Amniotic stem cell (primary cell): ENCODE measurements around the gene PEX3.

ENCODE experiments used
- DNase-seq: peaks from one replicate; lab custom pipeline; 2025; lab: John Stamatoyannopoulos, UW

PEX3 gene, protein sequence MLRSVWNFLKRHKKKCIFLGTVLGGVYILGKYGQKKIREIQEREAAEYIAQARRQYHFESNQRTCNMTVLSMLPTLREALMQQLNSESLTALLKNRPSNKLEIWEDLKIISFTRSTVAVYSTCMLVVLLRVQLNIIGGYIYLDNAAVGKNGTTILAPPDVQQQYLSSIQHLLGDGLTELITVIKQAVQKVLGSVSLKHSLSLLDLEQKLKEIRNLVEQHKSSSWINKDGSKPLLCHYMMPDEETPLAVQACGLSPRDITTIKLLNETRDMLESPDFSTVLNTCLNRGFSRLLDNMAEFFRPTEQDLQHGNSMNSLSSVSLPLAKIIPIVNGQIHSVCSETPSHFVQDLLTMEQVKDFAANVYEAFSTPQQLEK

DNA sequence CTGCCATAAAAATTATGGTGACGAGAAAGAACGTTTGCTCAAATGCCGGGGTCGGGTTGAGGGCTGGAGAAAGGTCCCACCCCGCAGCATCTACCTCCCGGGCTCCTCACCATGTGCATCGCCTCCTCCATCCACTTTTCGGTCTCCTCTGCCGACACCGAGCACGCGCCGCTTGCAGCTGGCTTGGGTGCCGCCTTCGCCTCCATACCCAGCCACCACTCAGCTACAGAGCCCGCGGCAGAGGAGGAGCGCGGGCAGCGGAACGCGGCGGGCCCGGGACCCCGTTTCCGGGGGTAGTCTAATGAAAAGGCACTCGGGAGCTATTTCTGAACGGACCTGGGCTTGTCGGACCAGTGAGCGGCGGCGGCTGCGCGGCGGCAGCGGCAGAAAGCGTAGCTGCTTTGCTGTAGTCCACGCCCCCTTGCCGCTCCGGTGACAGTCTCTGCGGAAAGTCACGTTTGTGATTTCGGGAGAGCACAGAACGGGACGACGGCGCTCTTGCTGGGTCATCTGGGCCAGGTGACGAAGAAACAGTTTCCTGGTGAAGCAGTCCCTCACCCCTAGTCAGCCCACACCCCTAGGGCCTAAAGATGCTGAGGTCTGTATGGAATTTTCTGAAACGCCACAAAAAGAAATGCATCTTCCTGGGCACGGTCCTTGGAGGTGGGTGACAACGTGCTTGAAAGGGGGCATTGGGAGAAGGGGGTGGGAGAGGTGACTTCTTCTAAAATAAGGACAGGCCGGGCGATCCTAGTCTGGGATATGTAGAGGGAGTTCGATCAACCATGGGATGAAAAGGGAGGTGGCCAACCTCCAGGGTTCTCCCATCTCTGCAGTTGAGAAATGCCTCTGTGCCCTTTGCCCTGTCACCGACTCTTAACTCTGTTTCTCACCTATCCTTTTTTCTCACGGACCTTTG lies at the start of gene PEX3, which contains the start of gene ADAT2:
Gene PEX3, plus strand, starts transcription at position 353 of the 919 bp plus-strand sequence. Its CDS starts 238 bp downstream, at position 591.
Gene ADAT2, minus strand, starts transcription at position 243 of the 919 bp plus-strand sequence. Its CDS starts 37 bp downstream, at position 206.
- peak; percentile 88 for DNase-seq

DNA sequence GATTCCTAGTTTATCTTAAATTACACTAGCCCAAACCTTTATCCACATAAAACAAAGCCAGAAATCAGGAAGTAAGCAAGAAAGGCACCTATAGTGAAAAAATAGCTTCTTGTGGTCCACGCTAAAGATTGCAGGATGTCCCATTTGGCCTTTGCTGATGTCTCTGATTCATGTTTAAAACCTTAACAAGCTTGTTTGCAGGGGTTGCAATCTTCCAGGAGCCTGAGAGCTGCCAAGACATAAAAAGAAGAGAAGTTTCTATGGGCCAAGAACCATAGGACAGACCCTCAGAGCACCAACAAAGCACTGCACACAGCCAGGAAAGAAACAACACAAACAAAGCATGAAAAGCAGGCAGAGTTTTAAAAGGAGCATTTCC lies 49.5 kb upstream of the PEX3 start:
- no peak for DNase-seq

DNA sequence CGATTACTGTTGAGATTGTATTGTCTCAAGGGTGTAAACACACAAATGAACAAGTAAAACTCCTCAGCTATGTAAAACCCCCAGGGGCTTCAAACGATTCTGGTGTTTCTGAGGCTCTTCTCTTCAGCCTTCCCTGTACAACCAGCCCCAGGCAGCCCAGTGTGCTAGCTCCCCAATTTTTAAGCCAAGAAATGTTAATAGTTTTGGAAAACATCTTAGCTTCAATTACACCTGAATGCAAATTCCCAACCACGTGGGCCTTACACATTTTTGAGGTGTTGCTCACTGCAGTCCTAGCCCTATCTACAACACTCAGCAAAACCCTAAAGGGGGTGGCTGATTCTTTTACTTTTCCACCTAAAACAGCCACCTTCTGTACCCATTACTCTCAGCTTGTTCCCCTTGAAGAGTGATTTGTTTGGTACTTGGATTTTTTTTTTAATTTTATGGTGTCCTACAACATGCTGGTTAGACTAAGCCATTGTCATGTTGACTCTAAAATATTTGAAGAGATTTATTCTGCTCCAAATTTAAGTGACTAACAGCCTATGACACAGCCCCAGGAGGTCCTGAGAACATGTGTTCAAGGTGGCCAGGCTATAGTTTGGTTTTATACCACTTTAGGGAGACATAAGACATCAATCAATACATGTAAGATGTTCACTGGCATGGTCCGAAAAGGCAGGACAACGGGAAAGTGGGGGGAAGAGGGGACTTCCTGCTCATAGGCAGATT lies 48.8 kb upstream of the PEX3 start:
- no peak for DNase-seq

DNA sequence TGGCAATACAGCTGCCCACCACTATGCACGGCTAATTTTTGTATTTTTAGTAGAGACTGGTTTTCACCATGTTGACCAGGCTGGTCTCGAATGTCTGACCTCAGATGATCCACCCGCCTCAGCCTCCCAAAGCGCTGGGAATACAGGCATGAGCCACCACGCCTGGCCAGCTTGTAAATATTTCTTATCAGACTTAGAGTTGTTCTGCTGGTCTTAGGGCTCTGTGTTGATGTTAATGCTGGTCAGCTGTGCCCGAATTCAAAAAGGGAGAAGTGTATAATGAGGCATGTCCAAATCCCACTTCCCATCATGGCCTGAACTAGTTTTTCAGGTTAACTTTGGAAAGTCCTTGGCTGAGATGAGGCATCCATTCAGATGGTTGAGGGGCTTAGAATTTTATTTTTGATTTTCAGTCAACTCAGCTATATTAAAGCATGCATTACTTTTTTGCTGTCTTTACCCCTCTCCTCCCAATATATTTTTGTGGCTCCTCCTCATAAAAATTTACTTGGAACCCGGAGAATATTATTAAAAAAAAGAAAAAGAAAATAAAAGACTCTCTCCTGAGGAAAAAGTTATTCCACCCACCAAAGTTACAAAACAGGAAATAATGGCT lies 47.8 kb upstream of the PEX3 start:
- no peak for DNase-seq

DNA sequence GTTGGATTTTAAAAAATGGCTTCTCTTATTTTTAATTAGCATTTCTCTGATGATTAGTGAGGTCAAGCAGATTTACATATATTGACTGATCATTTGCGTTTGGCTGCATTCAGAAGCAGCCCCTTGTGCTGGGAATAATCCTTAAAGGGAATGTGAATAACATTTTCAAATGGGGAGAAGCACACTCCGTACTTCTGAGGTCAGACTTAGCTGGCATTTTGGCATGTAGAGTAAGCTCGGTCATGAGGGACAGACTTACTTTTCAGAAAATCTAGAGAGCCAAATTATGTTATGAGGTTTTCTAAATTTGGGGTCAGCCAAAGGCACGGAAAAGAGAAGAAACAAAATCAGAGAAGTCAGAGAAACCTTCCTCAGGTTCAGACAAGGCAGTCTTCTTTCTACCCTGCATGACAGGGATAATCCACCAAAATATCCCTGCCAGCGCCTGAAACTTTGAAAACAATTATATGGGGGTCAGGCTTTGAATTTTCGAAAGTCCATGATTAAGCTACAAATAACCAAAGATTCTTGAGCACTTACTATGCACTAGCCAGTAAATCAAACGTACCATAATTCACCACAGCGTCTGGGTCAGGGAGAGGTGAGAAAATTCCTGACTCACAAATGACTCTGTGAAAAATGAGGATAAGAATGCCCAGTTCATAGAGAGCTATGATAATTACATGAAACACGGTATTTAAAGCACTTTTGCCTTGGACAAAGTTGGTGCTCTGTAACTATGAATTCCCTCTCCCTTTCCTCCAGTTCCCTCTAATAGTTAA lies 45.0 kb upstream of the PEX3 start:
- no peak for DNase-seq

DNA sequence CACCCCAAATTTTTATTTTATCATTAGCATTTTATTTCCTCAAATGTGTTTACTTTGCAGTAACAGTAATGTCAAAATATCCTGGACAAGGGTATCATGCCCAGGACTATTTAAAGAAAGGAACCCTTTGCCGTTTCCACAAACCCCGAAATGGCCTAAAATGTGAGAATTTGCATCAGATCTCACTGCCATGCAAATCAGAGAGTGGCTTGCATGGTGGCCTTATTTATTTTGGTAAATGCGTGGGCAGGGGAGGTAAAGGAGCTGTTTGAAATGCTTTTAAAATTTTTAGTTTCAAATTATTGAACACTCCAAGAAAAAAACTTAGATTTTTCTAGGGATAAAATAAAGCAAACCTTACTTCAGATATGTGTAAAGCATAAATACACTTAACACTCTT lies 43.9 kb upstream of the PEX3 start:
- DNase-seq: no peak

DNA sequence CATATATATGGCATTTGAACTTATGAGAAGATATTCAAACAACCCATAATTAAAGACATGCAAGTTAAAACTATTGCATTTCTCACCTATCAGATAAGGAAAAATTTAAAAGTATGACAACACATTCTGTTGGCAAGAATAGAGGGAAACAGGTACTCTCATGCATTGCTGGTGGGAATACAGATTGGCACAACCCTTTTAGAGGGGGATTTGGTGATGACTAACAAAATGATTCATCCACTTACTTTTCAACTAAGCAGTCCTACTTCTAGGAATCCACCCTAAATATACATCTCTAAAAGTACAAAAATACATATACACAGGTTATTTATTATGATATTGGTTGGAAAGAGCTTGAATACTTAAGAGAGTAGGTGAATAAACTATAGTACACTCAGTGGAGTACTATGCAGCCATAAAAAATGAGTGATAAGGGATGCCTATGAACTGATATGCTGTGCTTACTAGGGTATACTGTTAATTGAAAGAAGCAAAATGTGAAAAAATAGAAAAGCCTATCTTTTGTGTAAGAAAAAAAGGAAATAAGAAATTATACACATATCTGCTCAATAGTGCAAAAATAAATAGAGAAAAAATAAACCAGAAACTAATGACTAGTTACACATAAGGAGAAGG lies 42.3 kb upstream of the PEX3 start:
- DNase-seq: no peak

DNA sequence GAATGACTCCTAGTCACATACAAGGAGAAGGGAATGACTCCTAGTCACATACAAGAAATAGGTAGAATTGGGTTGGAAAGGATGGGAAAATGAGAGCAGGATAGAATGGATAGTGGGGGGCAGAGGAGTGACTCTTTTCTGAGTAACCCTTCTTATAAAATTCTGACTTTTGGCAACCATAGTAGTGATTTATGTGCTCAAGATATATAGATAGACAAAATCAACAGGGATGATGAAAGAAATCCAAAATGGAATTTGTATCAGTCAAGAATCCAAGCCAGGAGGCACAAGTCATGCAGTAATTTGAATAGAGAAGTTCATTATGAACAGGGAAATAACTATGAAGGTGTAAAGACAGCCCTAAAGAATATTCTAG lies 41.8 kb upstream of the PEX3 start:
- no peak for DNase-seq

DNA sequence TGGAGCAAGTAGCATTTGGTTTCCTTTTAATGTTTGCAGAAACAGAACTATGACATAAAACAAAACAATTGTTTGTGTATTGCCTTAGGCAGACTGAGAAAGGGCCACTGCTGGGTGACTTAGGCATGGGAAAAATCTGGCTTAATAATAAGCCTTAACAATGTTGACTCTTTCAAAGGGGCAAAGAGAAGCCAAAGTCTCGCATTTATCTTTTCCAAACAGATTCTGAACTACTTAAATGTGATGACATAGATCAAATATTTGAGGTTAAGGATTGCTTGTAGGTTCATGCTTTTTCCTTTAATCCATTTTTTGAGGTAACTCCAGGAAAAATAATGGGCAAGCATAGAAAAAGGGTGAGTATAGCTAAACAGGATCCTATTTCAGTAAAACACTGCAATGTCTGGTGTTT lies 39.7 kb upstream of the PEX3 start:
- no peak for DNase-seq

DNA sequence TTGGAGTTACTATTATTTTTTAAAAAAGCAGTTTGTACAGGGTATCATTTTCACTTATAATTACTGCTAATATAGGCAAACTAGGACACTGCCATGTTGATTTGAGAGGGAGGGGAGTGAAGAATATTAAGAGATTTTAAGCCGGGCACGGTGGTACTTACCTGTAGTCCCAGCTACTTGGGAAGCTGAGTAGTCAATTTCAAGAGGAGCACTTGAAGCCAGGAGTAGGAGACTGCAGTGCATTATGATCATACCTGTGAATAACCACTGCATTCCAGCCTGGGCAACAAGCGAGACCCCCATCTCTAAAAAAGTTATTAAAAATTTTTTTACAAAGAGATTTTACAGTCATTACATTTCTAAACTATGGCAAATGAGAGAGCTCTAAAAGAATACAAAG lies 35.8 kb upstream of the PEX3 start:
- no peak for DNase-seq

DNA sequence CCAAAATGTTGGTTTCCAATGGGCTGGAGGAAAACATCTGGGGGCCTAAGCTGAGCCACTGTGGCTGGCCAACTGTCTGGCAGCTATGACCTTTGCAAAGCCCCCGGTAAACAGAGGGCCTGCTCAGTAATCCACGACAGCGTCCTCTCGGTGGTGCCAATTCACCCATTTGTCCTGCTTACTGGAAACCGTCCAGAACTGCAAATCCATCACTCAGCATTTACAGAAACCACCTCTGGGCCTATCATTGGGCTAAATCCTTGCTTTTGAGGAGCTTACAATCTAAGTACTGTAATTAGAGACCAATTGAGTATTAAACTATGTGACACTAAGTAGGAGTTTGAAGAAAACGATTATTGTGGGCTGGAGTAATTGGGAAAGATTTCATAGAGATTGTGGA lies 31.1 kb upstream of the PEX3 start:
- DNase-seq: no peak

DNA sequence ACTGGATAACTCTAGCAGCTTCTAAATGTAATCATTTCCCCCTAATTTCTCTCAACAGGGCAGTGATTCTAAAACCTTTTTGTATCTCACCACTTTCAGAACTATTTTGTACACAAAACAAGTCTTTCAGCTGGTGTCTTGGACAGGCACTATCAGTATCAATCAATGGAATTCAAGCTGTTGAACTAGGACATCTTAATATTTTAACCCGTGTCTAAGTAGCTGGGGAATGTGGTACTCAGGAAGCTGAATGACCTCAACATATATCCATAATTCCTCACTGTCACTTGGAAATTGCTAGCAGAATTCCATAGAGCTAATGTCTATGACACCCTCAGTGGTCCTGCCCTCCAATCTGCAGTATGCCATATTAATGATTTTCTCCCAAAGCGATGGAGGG lies 24.6 kb upstream of the PEX3 start:
- no peak for DNase-seq

DNA sequence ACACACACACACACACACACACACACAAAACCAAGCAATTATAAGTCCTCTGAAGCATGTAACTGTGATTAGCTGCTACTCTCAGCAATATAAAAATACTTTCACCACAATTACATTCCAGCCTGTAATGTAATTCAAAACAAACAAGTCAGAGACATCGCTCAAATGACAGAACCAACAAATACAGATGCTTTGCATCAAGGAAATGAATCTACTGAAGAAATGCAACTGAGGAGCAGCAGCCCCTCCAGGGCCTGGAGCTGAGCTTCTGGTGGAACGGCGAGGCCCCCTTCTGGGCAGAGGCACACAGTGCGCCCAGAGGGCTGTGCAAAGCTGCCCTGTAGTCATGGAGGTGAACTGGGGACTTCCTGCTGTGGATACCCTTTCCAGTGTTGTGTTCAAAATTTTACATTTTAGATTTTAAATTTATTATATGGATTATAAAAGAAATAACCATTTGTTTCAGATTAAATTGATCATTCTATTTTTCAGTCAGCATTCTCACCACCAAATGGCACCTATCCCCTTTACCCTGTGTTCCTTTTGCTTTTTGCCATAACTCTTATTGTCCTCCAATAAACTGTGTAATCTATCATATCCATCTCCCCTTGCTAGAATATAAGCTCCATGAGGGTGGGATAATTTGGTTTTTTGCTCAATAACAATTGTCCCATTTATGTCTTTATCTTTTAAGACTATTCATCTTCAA lies 23.3 kb upstream of the PEX3 start:
- peak; percentile 82 for DNase-seq

DNA sequence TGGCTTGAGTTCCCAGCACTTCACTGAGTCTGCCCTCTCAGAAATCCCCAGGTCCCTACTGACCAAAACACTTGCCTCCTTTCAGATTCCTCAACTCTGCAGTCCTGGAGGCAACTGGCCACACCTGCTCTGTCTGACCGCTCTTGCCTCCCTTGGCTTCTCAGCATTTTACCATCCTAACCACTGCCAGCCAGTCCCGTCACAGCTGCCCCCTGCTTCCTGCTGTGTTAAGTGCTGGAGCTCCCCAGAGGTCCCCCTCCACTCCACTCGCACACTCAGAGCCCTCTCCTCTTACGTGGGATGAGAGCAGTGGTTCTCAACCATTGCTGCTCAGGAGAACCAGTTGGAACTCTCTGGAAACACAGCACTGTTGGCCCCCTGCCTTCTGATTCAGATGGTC lies 20.6 kb upstream of the PEX3 start:
- no peak for DNase-seq

DNA sequence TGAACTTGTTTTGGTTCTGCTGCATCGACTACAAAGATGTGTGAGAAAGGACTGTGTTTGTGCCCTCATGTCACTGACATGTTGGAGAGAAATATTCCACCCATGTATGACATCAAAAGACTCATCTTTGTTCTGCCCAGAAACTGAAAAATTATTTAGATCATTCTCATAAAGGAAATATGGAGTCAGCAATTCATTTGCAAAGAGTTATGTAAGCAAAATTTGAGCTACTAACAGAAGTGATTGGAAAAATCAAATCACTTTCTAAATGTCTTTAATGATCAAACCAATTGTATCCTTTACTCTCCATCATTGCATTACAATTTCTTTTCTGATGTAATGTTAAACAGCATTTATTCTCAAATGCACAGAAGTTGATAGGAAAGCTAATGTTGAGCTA lies 19.4 kb upstream of the PEX3 start:
- DNase-seq: no peak

DNA sequence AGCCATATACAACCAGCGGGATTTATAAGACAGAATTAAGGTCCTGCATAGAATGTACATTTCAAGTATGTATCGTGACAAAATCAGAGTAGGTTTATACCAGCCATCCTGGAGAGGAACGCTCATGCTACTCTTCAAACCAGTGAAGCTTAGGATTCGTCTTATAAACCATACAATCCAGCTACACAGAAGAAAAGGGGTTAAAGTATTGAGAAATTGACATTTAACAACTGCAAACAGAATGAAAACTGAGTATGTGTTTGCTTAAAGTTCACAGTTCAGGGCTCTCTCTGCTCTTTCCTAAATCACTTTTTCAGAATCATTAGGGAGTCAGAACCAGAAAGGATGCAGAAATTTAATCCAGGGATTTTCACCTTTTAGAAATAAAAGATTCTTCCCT lies 18.0 kb upstream of the PEX3 start:
- no peak for DNase-seq

DNA sequence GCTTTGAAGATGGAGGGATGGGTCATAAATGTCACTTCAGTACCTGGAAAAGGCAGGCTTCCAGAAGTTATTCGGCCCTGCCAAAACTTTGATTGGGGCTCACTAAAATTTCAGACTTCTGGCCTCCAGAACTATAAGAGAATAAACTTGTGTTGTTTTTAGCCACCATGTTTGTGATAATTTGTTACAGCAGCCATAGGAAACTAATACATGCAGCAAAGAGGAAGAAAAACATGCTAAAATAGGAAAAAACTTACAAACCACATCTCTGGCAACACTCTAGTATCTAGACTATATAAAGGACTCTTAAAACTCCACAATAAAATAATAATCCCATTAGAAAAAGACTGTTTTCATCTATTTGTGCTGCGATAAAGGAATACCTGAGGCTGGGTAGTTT lies 9.6 kb upstream of the PEX3 start:
- no peak for DNase-seq

DNA sequence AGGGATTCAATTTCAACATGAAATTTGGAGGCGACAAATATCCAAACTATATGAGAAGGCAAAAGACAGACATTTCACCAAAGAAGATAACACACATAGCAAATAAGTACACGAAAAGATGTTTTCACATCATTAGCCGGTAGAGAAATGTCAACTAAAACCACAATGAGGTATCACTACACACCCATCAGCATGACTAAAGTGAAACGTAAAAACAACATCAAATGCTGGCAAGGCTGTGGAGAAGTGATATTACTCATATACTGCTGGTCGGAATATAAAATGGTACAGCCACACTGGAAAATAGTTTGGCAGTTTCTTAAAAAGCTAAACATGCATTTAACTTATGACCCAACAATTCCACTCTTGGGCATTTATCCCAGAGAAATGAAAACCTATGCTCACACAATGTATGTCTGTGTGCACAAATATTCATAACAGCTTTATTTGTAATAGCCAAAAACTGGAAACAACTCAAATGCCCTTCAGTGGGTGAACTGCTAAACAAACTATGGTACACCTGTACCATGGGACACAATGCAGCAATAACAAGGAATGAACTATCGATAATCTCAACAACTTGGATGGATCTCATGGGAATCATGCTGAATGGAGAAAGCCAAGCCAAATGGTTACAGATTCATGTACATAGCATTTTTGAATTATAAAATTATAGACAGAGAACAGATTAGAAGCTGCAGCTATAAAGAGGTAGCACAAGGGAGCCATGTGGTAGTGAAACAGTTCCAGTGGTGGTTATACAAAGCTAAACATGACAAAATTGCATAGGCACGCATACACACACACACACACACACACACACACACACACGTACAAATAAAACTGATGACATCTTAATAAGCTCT lies 8.7 kb upstream of the PEX3 start:
- no peak for DNase-seq

DNA sequence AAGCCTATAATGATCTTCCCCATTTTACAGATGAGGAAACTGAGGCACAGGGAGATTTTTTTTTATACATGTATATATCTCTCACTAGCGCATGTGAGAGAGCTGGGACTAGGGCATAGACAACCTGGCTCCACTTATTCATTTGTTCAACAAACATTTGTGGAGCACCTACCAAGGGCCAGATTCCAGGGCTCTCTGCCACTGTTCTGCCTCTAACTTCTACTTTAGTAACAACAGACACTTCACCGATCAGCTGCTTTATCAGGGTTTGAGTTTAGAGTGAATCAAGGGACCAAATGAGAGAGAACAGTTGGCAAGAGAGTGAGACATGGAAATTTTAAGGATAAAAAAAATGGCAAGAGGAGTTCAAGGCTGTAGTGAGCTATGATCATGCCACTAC lies 7.5 kb upstream of the PEX3 start:
- DNase-seq: no peak
